Type B pancreatic cell (in vitro differentiated cells): Measurements from ENCODE around the gene PPDPF. TPM values are rescaled to one million over a fixed set of nuclear protein-coding genes. Genes with fewer than 3 reads are reported as not detected.
A peak's percentile ranks its signal among the peaks of the same experiment; 100 is the strongest.

Experiments used
- DNase-seq: peaks from one replicate; pipeline ENCODE4 v3.0.0; 2021; ENCODE audit warnings: mixed read lengths; ENCODE audit not compliant: unreplicated experiment; ENCODE audit errors: extremely low spot score
- H3K27ac Mint-ChIP-seq: 2 replicates; pipeline ENCODE4 v1.8.0; 2021; ENCODE audit warnings: mild to moderate bottlenecking, mixed read lengths
- H3K27me3 Mint-ChIP-seq: 2 replicates; pipeline ENCODE4 v1.8.0; 2021; ENCODE audit warnings: mixed read lengths
- H3K36me3 Mint-ChIP-seq: 2 replicates; pipeline ENCODE4 v1.8.0; 2021; ENCODE audit warnings: mixed read lengths
- H3K4me1 Mint-ChIP-seq: one replicate; pipeline ENCODE4 v1.8.0; 2021; ENCODE audit warnings: mixed read lengths; ENCODE audit not compliant: unreplicated experiment
- H3K4me3 Mint-ChIP-seq: 2 replicates; pipeline ENCODE4 v1.8.0; 2021; ENCODE audit warnings: mild to moderate bottlenecking, mixed read lengths
- H3K9me3 Mint-ChIP-seq: 2 replicates; pipeline ENCODE4 v1.8.0; 2021; ENCODE audit warnings: mixed read lengths
- CTCF ChIP-seq: fragments of 200-600 bp; sonication (generic); conservative IDR thresholded peaks from 2 replicates; pipeline ENCODE4 v1.5.0; 2021; ENCODE audit warnings: antibody characterized with exemption, mild to moderate bottlenecking
- long read RNA-seq: library from polyadenylated mRNA; unstranded; transcript quantifications from one replicate; pipeline ENCODE4 v2.0.0, GENCODE V29; 2020
- total RNA-seq: library from RNA; stranded (reverse); gene quantifications from 2 replicates; pipeline ENCODE4 v1.2.1, GENCODE V29; 2021; ENCODE audit warnings: low replicate concordance

The PPDPF gene
- 280 and 422 TPM in 2 replicates for total RNA-seq
- long read RNA-seq: 0 reads

- peak within 1 kb of the TSS; percentile 91 for H3K27ac Mint-ChIP-seq
- H3K4me1 Mint-ChIP-seq: peaks cover 14% of the 10 kb centered on the region
- peaks cover 10% of the 10 kb centered on the region for H3K27me3 Mint-ChIP-seq
- H3K4me3 Mint-ChIP-seq: peak within 1 kb of the TSS; percentile 90
- H3K36me3 Mint-ChIP-seq: peaks cover 10% of the 10 kb centered on the region
- H3K9me3 Mint-ChIP-seq: no peaks in the 10 kb centered on the region
- TF ChIP-seq CTCF: no peak
- DNase-seq: peak; percentile 90
These were observed at the start of gene PPDPF for GRCh38 chr20:63520504-63520933. Gene PPDPF (plus strand): TSS chr20:63520765. CDS start chr20:63521309, 544 bp downstream.

GRCh38 chr20:63471002-63471716, 49.4 kb upstream of the PPDPF start:
- H3K36me3 Mint-ChIP-seq: no peaks in the 10 kb centered on the region
- peak overlapping the region; percentile 67 for H3K4me3 Mint-ChIP-seq
- no peak for TF ChIP-seq CTCF
- H3K27ac Mint-ChIP-seq: no peak overlapping the region
- DNase-seq: no peak
- no peaks in the 10 kb centered on the region for H3K9me3 Mint-ChIP-seq
- peaks cover 32% of the 10 kb centered on the region for H3K27me3 Mint-ChIP-seq
- H3K4me1 Mint-ChIP-seq: no peaks in the 10 kb centered on the region

GRCh38 chr20:63471717-63471980, 48.9 kb upstream of the PPDPF start:
- no peaks in the 10 kb centered on the region for H3K36me3 Mint-ChIP-seq
- no peak overlapping the region for H3K27ac Mint-ChIP-seq
- no peaks in the 10 kb centered on the region for H3K9me3 Mint-ChIP-seq
- H3K4me1 Mint-ChIP-seq: no peaks in the 10 kb centered on the region
- peaks cover 32% of the 10 kb centered on the region for H3K27me3 Mint-ChIP-seq
- TF ChIP-seq CTCF: no peak
- no peak for DNase-seq
- peak overlapping the region; percentile 58 for H3K4me3 Mint-ChIP-seq

DNA sequence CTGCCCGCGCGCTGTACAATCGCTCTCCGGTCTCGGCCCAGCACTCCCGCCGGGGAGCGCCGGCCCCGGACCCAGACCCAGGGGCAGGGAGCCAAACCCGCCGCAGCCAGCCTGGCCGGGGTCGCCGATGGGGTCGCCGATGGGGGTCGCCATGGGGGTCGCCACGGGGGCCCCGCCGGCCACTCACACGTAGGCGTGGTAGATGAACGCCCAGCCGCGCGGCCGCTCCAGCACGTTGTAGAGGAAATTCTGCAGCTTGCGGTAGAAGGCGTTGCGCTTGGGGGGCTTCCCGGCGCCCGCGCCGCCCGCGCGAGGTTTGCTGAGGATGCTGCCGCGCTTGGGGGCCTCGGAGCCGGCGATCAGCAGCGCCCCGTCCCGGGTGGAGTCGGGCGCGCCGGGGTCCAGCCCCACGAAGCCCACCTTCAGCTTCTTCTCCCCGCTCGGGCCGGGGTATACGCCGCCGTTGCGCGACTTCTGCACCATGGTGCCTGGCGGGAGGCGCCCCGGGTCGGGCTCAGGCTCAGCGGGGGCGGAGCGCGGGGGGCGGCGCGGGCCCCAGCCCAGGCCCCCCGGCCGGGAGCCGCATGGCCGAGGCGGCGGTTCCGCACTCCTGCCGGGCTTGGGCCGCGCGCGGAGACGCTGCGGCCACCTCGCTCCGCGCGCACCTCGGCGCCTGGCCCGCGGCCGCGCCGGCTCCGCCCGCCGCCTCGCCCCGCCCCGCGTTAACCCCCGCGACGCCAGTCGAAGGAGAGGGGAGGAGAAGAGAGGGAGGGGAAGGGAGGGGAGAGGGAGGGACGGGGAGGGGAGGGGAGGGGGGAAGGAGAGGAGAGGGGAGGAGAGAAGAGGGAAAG, 48.4 kb upstream of the PPDPF start, which contains the start of gene KCNQ2:
TSS of gene KCNQ2 (minus strand) at position 675 of the 851 bp plus-strand sequence. CDS start at position 483, 192 bp downstream.
- DNase-seq: no peak
- peak within 1 kb of the TSS; percentile 58 for H3K4me3 Mint-ChIP-seq
- H3K27ac Mint-ChIP-seq: no peak within 1 kb of the TSS
- TF ChIP-seq CTCF: no peak
- H3K27me3 Mint-ChIP-seq: peaks cover 34% of the 10 kb centered on the region
- no peaks in the 10 kb centered on the region for H3K4me1 Mint-ChIP-seq
- no peaks in the 10 kb centered on the region for H3K9me3 Mint-ChIP-seq
- no peaks in the 10 kb centered on the region for H3K36me3 Mint-ChIP-seq

DNA sequence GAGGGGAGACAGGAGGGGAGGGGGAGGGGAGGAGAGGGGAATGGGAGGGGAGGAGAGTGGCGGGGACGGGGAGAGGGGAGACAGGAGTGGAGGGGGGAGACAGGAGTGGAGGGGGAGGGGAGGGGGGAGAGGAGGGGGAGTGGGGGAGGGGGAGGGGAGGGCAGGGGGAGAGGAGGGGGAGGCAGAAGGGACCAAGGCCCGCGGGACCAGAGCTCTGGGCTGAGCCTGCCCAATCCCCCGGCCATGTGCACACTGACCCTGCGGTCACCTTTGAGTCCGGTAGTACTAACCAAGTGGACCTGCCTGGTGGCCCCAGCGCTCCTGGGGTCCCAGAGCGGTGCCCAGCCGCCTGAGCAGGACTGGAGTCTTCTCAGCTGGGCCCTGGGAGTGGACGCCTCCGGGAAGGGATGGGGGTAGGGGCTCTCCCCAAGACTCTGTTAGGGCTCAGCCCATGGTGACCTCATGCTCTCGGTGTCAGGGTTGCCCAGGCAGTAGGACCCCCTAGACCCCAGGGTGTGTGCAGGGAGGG, 47.6 kb upstream of the PPDPF start:
- Mint-ChIP-seq H3K27me3 (peaks cover 38% of the 10 kb centered on the region), H3K9me3 (no peaks in the 10 kb centered on the region), H3K4me1 (no peaks in the 10 kb centered on the region), H3K36me3 (no peaks in the 10 kb centered on the region), H3K4me3 (no peak overlapping the region), H3K27ac (no peak overlapping the region)
- no peak for TF ChIP-seq CTCF
- no peak for DNase-seq
